ENCODE measurements around the gene GLB1L. TPM values are rescaled to one million over a fixed set of nuclear protein-coding genes. Genes with fewer than 3 reads are reported as not detected.

GLB1L gene
- total and polyA plus RNA-seq, 3 donors from 2014 or later: 70.9 to 224 (median 109) TPM

DNA sequence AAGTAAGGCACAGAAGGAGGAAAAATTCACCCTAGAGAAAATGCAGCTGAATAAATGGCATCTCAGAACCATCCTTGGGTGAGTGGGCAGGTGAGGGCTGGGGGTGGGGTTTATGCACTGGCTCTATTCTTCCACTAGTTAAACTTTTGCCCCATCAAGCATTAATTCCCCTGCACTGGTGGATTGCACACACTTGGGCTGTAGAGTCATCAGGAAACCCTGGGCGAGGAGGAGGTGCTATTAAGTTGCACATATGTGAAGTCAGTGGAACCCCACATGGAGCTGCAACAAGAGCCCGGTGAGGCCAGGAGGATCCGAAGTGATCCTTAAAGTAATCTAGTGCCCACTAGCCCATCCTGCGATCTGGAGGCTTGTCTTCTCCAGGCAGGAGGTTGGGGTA, 27.1 kb upstream of the GLB1L start:
- no peaks in the 10 kb centered on the region for H3K27me3 ChIP-seq
- H3K36me3 ChIP-seq (ENCODE audit: low read depth, missing control alignments): no peaks in the 10 kb centered on the region
- no peak for DNase-seq
- no peaks in the 10 kb centered on the region for H3K9me3 ChIP-seq
- H3K27ac ChIP-seq: no peak overlapping the region
- H3K4me3 ChIP-seq: no peak overlapping the region
- intact Hi-C loops (cut with DNase I; ENCODE audit: low total_unique reads): no loop called here
- 86 to 90% methylated on average over 4 of the region's 4 CpGs for WGBS, 2 donors
- TF ChIP-seq POLR2A (IDR thresholded peaks at IDR 0.05): no peak
- TF ChIP-seq, protein P1, sequence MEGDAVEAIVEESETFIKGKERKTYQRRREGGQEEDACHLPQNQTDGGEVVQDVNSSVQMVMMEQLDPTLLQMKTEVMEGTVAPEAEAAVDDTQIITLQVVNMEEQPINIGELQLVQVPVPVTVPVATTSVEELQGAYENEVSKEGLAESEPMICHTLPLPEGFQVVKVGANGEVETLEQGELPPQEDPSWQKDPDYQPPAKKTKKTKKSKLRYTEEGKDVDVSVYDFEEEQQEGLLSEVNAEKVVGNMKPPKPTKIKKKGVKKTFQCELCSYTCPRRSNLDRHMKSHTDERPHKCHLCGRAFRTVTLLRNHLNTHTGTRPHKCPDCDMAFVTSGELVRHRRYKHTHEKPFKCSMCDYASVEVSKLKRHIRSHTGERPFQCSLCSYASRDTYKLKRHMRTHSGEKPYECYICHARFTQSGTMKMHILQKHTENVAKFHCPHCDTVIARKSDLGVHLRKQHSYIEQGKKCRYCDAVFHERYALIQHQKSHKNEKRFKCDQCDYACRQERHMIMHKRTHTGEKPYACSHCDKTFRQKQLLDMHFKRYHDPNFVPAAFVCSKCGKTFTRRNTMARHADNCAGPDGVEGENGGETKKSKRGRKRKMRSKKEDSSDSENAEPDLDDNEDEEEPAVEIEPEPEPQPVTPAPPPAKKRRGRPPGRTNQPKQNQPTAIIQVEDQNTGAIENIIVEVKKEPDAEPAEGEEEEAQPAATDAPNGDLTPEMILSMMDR (IDR thresholded peaks at IDR 0.05): no peak
- peaks cover 5% of the 10 kb centered on the region for H3K4me1 ChIP-seq

DNA sequence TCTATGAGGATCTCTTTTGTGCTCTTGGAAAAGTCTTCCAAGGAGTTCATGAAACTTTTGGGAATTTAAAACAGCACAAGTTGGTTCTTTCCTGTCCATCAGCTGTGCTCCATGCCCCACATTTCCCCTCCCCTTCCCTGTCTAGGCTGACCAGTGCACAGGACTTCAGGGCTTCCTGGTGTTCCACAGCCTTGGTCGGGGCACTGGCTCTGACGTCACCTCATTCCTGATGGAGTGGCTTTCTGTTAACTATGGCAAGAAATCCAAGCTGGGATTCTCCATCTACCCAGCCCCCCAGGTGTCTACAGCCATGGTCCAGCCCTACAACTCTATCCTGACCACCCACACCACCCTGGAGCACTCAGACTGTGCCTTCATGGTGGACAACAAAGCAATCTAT, 25.8 kb upstream of the GLB1L start:
- DNase-seq: no peak
- H3K4me1 ChIP-seq: peaks cover 5% of the 10 kb centered on the region
- intact Hi-C loops (cut with DNase I; ENCODE audit: low total_unique reads): no loop called here
- TF ChIP-seq POLR2A (IDR thresholded peaks at IDR 0.05): no peak
- TF ChIP-seq, protein P1 (IDR thresholded peaks at IDR 0.05): no peak
- no peaks in the 10 kb centered on the region for H3K36me3 ChIP-seq (ENCODE audit: low read depth, missing control alignments)
- WGBS, 2 donors: 94% methylated on average over 2 of the region's 2 CpGs
- no peak overlapping the region for H3K4me3 ChIP-seq
- no peak overlapping the region for H3K27ac ChIP-seq
- no peaks in the 10 kb centered on the region for H3K9me3 ChIP-seq
- no peaks in the 10 kb centered on the region for H3K27me3 ChIP-seq

DNA sequence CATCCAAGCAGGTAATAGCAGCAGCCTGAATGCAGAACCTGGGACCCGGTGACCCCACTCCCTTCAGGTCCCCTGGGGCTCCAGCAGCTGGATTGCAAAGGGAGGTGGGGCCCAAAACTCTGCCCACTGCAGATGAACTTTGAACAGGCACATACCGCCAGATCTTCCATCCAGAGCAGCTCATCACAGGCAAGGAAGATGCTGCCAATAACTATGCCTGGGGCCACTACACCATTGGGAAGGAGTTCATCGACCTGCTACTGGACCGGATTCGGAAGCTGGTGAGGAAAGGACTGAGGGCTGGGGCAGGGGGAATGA, 24.8 kb upstream of the GLB1L start:
- TF ChIP-seq POLR2A (IDR thresholded peaks at IDR 0.05): no peak
- TF ChIP-seq, protein P1 (IDR thresholded peaks at IDR 0.05): no peak
- Histone ChIP-seq H3K9me3 (no peaks in the 10 kb centered on the region), H3K36me3 (ENCODE audit: low read depth, missing control alignments) (no peaks in the 10 kb centered on the region), H3K27me3 (no peaks in the 10 kb centered on the region), H3K4me3 (no peak overlapping the region), H3K4me1 (peaks cover 5% of the 10 kb centered on the region), H3K27ac (no peak overlapping the region)
- intact Hi-C loops (cut with DNase I; ENCODE audit: low total_unique reads): no loop called here
- WGBS, 2 donors: 84 to 94% methylated on average over 4 to 5 of the region's 5 CpGs
- DNase-seq: no peak

DNA sequence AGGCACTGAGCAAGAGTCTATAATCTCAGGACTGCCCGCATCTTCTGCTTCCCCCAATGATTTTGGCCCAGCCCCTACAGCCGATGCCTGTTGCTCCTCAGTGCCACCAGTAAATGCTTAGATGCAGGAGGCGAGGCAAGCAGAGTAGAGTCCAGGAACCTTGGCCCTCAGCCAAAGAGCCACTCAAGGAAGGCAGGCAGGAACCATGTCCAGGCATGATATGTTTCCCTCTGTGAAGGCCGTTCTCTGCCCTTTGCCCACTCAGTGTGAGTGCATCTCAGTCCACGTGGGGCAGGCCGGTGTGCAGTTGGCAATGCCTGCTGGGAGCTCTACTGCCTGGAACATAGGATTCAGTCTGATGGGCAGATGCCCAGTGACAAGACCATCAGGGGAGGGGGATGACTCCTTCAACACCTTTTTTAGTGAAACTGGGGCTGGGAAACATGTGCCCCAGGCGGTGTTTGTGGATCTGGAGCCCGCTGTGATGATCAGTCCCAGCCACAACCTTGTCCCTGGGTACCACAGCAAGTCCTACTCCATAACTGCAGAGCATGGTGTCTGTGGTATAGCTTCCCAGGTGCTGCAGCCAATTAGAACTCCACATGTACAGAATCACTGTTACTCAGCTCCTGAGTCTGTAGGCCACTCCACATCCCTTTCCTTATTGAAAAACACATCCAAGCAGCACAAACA, 24.3 kb upstream of the GLB1L start:
- Histone ChIP-seq H3K4me3 (no peak overlapping the region), H3K4me1 (peaks cover 5% of the 10 kb centered on the region), H3K36me3 (ENCODE audit: low read depth, missing control alignments) (no peaks in the 10 kb centered on the region), H3K27ac (no peak overlapping the region), H3K9me3 (no peaks in the 10 kb centered on the region), H3K27me3 (no peaks in the 10 kb centered on the region)
- no peak for DNase-seq
- WGBS, 2 donors: 72 to 77% methylated on average over 5 to 8 of the region's 8 CpGs
- TF ChIP-seq, protein P1 (IDR thresholded peaks at IDR 0.05): no peak
- TF ChIP-seq POLR2A (IDR thresholded peaks at IDR 0.05): no peak
- intact Hi-C loops (cut with DNase I; ENCODE audit: low total_unique reads): no loop called here

DNA sequence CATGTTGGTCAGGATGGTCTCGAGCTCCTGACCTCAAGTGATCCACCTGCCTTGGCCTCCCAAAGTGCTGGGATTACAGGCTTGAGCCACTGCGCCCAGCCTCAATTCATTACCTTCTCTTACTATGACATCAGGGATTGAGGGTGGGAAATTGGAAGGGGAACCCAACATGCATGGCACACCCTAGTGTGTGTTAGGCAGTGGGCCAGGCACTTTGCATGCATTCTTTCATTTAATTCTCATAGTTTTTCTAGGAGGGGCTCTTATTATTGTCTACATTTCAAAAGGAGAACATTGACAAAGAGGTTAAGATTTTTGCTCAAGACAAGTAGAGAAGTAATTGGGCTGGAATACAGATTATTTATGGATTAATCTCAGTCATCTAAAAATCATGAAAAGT, 23.1 kb upstream of the GLB1L start:
- no peaks in the 10 kb centered on the region for H3K27me3 ChIP-seq
- intact Hi-C loops (cut with DNase I; ENCODE audit: low total_unique reads): no loop called here
- 83 to 90% methylated on average over 2 of the region's 2 CpGs for WGBS, 2 donors

More for the DNA sequence above, 23.1 kb upstream of the GLB1L start:
- Histone ChIP-seq H3K9me3 (no peaks in the 10 kb centered on the region), H3K4me3 (no peak overlapping the region), H3K36me3 (ENCODE audit: low read depth, missing control alignments) (no peaks in the 10 kb centered on the region), H3K27ac (no peak overlapping the region), H3K4me1 (no peaks in the 10 kb centered on the region)
- no peak for TF ChIP-seq POLR2A (IDR thresholded peaks at IDR 0.05)
- TF ChIP-seq, protein P1 (IDR thresholded peaks at IDR 0.05): no peak
- DNase-seq: no peak

Data from testis (tissue), 3 donors.